Measurements from ENCODE around the gene CAB39. TPM values are rescaled to one million over a fixed set of nuclear protein-coding genes. Genes with fewer than 3 reads are reported as not detected.

Gene CAB39
- total and polyA plus RNA-seq, 2 donors (not counting 1 experiment from before 2014, with no cell fraction given): 21.7 to 75.7 TPM

DNA sequence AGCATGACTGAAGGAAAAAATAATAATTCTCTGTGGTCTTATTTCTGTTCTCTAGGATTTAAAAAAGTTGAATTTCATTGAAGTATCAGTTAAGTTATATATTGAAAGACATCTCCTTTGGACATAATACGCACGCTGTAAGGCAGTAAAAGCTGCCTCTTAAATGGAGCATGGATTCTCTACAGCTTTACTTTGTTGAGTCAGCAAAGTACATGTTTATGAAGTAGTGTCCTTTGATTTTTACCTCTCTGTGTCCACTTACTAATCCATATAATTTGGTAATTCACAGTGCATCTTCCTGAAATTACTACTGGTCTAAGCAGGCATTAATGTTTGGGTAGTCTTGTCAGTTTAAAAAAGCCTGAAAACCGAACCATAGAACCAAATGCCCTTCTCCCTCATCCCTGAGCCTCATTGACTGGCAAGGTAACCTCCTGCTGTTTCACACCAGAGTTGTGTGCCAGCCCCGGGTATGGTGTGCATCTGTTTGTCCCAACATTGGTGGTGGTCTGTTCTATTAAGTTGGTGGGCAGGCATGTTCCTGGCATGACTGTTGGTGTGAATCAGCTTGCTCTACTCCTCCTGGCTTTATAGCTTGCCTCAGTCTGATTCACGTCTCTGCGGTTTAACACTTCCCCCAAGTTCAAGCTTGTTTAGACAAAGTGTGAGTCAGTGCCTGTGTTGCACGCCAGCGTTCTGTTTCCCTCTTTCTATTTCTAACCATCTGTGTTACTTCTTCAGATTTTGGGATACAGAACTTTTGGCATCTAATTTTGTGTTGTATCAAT, 81.1 kb downstream of the CAB39 start:
- POLR2A ChIA-PET: no interaction called here
- H3K4me3 ChIP-seq (ENCODE audit: control extremely low read depth in 1 of 5, extremely low read depth in 1 of 5, insufficient read depth in 1 of 5, low read depth in 2 of 5, low read length in 4 of 5): no peak overlapping the region
- no peaks in the 10 kb centered on the region for H3K27me3 Mint-ChIP-seq
- peak overlapping the region; percentile 57 for H3K4me3 Mint-ChIP-seq
- peaks cover 12% of the 10 kb centered on the region for H4K20me1 ChIP-seq (ENCODE audit: control insufficient read depth, insufficient read depth, low read length, poor library complexity, severe bottlenecking)
- ATAC-seq (ENCODE audit: low read depth) (peak; percentile 79), DNase-seq (peak; percentile 44)
- H3K4me2 ChIP-seq (replicated peaks; ENCODE audit: low read depth, low read length, poor library complexity, severe bottlenecking): no peak overlapping the region
- WGBS (ENCODE audit: insufficient coverage): no CpG with 5 or more reads among the region's 8 CpGs
- peak overlapping the region; percentile 81 for H3K27ac Mint-ChIP-seq
- peaks cover 21% of the 10 kb centered on the region for H3K4me1 Mint-ChIP-seq
- H3K9me3 Mint-ChIP-seq (ENCODE audit: insufficient read depth): peaks cover 4% of the 10 kb centered on the region
- no peak overlapping the region for H3K9ac ChIP-seq (ENCODE audit: low read length)
- H2AFZ ChIP-seq (ENCODE audit: insufficient read depth, low read depth, low read length, poor library complexity, severe bottlenecking): no peak overlapping the region
- H3K36me3 ChIP-seq (replicated peaks in 1 of 2; ENCODE audit: control extremely low read depth in 1 of 2, control insufficient read depth in 1 of 2, extremely low read depth in 1 of 2, insufficient read depth in 2 of 2, low read length in 1 of 2): peaks cover 16 to 61% of the 10 kb centered on the region in 2 experiments
- no peaks in the 10 kb centered on the region for H3K27me3 ChIP-seq (replicated peaks in 1 of 4; ENCODE audit: control extremely low read depth in 1 of 4, control insufficient read depth in 3 of 4, insufficient read depth in 4 of 4, low read length in 3 of 4)
- H3K4me1 ChIP-seq (ENCODE audit: control insufficient read depth in 2 of 2, insufficient read depth in 2 of 2, low read length in 2 of 2): peaks cover 30 to 33% of the 10 kb centered on the region in 2 donors
- intact Hi-C loops (cut with micrococcal nuclease): loop anchor here (10.0 kb wide), 1 partner anchor 139 kb away; no protein-coding TSS in a partner anchor
- H3K79me2 ChIP-seq (ENCODE audit: control insufficient read depth, insufficient read depth, low read length): peaks cover 15% of the 10 kb centered on the region
- H3K27ac ChIP-seq (ENCODE audit: low read length in 2 of 2): peak overlapping the region in 1 of 2 donors; percentile 60
- CTCF ChIA-PET: interaction anchor here (1.2 to 1.6 kb wide), 2 partner anchors 12 to 785 kb away, joined by 3 to 5 read pairs; no protein-coding TSS in a partner anchor
- peaks cover 2 to 8% (median 8%) of the 10 kb centered on the region in 3 donors for H3K9me3 ChIP-seq (ENCODE audit: control extremely low read depth in 1 of 3, control insufficient read depth in 2 of 3, insufficient read depth in 1 of 3, low read length in 2 of 3)
- TF ChIP-seq, protein P1, sequence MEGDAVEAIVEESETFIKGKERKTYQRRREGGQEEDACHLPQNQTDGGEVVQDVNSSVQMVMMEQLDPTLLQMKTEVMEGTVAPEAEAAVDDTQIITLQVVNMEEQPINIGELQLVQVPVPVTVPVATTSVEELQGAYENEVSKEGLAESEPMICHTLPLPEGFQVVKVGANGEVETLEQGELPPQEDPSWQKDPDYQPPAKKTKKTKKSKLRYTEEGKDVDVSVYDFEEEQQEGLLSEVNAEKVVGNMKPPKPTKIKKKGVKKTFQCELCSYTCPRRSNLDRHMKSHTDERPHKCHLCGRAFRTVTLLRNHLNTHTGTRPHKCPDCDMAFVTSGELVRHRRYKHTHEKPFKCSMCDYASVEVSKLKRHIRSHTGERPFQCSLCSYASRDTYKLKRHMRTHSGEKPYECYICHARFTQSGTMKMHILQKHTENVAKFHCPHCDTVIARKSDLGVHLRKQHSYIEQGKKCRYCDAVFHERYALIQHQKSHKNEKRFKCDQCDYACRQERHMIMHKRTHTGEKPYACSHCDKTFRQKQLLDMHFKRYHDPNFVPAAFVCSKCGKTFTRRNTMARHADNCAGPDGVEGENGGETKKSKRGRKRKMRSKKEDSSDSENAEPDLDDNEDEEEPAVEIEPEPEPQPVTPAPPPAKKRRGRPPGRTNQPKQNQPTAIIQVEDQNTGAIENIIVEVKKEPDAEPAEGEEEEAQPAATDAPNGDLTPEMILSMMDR (IDR thresholded peaks at IDR 0.05): no peak
- no peak for TF ChIP-seq EZH2 (IDR thresholded peaks at IDR 0.05; ENCODE audit: borderline replicate concordance, insufficient read depth, low read depth, low read length, poor library complexity, severe bottlenecking)

DNA sequence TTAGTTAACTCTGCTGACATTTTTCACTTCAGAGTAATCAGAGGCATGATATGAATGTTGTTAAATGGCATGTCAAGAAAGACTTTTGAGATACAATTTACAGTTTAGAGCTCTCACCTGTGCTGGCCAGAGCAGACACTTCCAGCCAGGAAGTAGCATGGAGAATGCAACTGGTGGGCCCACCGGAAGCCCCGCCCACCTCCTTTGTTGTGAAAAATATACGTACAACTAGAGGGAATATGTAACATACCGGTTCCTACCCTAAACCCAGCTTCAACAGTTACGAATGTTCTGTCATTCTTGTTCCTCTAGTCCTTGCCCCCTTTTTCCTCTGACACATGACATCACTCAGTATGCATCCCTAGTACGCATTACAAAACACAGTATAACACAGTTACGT, 81.9 kb downstream of the CAB39 start:
- no peak overlapping the region for H3K4me2 ChIP-seq (replicated peaks; ENCODE audit: low read depth, low read length, poor library complexity, severe bottlenecking)
- ATAC-seq (ENCODE audit: low read depth) (no peak), DNase-seq (no peak)

More for the DNA sequence above, 81.9 kb downstream of the CAB39 start:
- H3K27ac Mint-ChIP-seq: peak overlapping the region; percentile 81
- Histone ChIP-seq H2AFZ (ENCODE audit: insufficient read depth, low read depth, low read length, poor library complexity, severe bottlenecking) (no peak overlapping the region), H3K27me3 (replicated peaks in 1 of 4; ENCODE audit: control extremely low read depth in 1 of 4, control insufficient read depth in 3 of 4, insufficient read depth in 4 of 4, low read length in 3 of 4) (no peaks in the 10 kb centered on the region), H3K27ac (ENCODE audit: low read length in 2 of 2) (peak overlapping the region in 1 of 2 donors; percentile 60), H4K20me1 (ENCODE audit: control insufficient read depth, insufficient read depth, low read length, poor library complexity, severe bottlenecking) (peaks cover 8% of the 10 kb centered on the region), H3K36me3 (replicated peaks in 1 of 2; ENCODE audit: control extremely low read depth in 1 of 2, control insufficient read depth in 1 of 2, extremely low read depth in 1 of 2, insufficient read depth in 2 of 2, low read length in 1 of 2) (peaks cover 13 to 62% of the 10 kb centered on the region in 2 experiments), H3K9ac (ENCODE audit: low read length) (no peak overlapping the region), H3K4me1 (ENCODE audit: control insufficient read depth in 2 of 2, insufficient read depth in 2 of 2, low read length in 2 of 2) (peaks cover 30 to 33% of the 10 kb centered on the region in 2 donors), H3K79me2 (ENCODE audit: control insufficient read depth, insufficient read depth, low read length) (peaks cover 17% of the 10 kb centered on the region), H3K9me3 (ENCODE audit: control extremely low read depth in 1 of 3, control insufficient read depth in 2 of 3, insufficient read depth in 1 of 3, low read length in 2 of 3) (peaks cover 0 to 5% (median 1%) of the 10 kb centered on the region in 3 donors), H3K4me3 (ENCODE audit: control extremely low read depth in 1 of 5, extremely low read depth in 1 of 5, insufficient read depth in 1 of 5, low read depth in 2 of 5, low read length in 4 of 5) (no peak overlapping the region)
- ChIA-PET CTCF (interaction anchor here (1.6 kb wide), 1 partner anchor 786 kb away, joined by 5 read pairs; no protein-coding TSS in a partner anchor), POLR2A (no interaction called here)
- peaks cover 22% of the 10 kb centered on the region for H3K4me1 Mint-ChIP-seq
- intact Hi-C loops (cut with micrococcal nuclease): loop anchor here (10.0 kb wide), 1 partner anchor 140 kb away; no protein-coding TSS in a partner anchor
- H3K27me3 Mint-ChIP-seq: no peaks in the 10 kb centered on the region
- H3K9me3 Mint-ChIP-seq (ENCODE audit: insufficient read depth): no peaks in the 10 kb centered on the region
- WGBS (ENCODE audit: insufficient coverage): 97% methylated on average over 3 of the region's 7 CpGs
- no peak overlapping the region for H3K4me3 Mint-ChIP-seq
- TF ChIP-seq EZH2 (IDR thresholded peaks at IDR 0.05; ENCODE audit: borderline replicate concordance, insufficient read depth, low read depth, low read length, poor library complexity, severe bottlenecking): no peak
- TF ChIP-seq, protein P1 (IDR thresholded peaks at IDR 0.05): no peak

All from B cell (primary cell).